Tibial nerve (tissue), 4 donors: ENCODE data around the gene NTNG1. TPM values are rescaled to one million over a fixed set of nuclear protein-coding genes. Genes with fewer than 3 reads are reported as not detected.

Source experiments
- DNase-seq, 2 donors: peaks; one replicate each; pipeline ENCODE4 v3.0.0-alpha.2; 2019; ENCODE audit warnings: low spot score in 2 of 2
- H3K27ac ChIP-seq, 4 donors: fragments of 200-600 bp; sonication (generic) in 3 of 4; one replicate each; pipeline ENCODE4 v1.5.1; 2017 to 2019; ENCODE audit warnings: mild to moderate bottlenecking in 1 of 4
- H3K27me3 ChIP-seq, 2 donors: fragments of 200-600 bp; sonication (generic) in 1 of 2; one replicate each; pipeline versions ENCODE4 v1.5.1 to v1.6.0; 2017 to 2019
- H3K36me3 ChIP-seq, 3 donors: fragments of 200-600 bp; sonication (generic); one replicate each; pipeline ENCODE4 v1.5.1; 2018 to 2019
- H3K4me1 ChIP-seq, 4 donors: fragments of 200-600 bp; sonication (generic) in 3 of 4; one replicate each; pipeline ENCODE4 v1.5.1; 2017 to 2019
- H3K4me3 ChIP-seq, 4 donors: fragments of 200-600 bp; sonication (generic) in 3 of 4; one replicate each; pipeline ENCODE4 v1.5.1; 2017 to 2019; ENCODE audit warnings: mild to moderate bottlenecking in 1 of 4, moderate library complexity in 1 of 4
- H3K9me3 ChIP-seq, 4 donors: fragments of 200-600 bp; sonication (generic) in 3 of 4; one replicate each; pipeline ENCODE4 v1.5.1; 2017 to 2019
- EP300 ChIP-seq, 2 donors: sonication (generic); formaldehyde crosslinking; IDR thresholded peaks; one replicate each; pipeline ENCODE4 v1.6.1; 2017; ENCODE audit warnings: antibody characterized with exemption in 2 of 2, mild to moderate bottlenecking in 1 of 2
- POLR2A ChIP-seq, 2 donors: fragments of 450-650 bp; IDR thresholded peaks; one replicate each; pipeline ENCODE4 v1.6.1; 2017; ENCODE audit warnings: antibody characterized with exemption in 2 of 2, mild to moderate bottlenecking in 2 of 2, moderate library complexity in 2 of 2
- WGBS, 2 donors: methylation state at CpG; one replicate each; pipeline ENCODE4 v1.1.5; 2018; 5-methylcytosine and 5-hydroxymethylcytosine counted together
- total RNA-seq, 4 donors: library from RNA; depleted of rRNA; stranded (reverse); fragments of >200 nt; gene quantifications; one replicate each; pipeline ENCODE4 v1.1.0, GENCODE V29; 2016
- TF ChIP-seq, protein P1 (sequence below), 5 experiments: fragments of 200-600 bp in 3 of 5; fragments of 450-650 bp in 2 of 5; sonication (generic) in 3 of 5; IDR thresholded peaks; one replicate each; pipeline ENCODE4 v1.5.1; 2016 to 2019; ENCODE audit warnings: antibody characterized with exemption in 5 of 5, mild to moderate bottlenecking in 3 of 5, moderate library complexity in 2 of 5

NTNG1 gene
- total RNA-seq, 4 donors from 2014 or later: 1.4 to 6.6 (median 3.9) TPM

DNA sequence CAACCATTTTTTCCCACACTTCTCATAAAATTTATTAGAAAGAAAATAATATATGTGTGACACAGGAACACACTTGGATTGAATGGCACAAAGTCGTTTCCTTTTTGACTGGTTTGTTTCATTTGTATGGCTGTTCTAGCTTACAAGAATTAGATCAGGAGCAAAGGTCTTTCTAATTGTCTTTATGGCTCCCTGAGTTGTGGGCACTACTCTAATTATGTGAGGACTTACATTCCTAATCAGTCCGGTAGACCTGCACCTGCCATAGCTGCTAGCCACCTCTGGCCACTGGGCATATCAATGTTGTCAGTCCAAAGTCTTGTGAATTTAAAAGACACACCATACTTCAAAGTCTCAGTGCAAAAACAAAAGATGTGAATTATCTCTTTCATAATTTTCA, 346.7 kb downstream of the NTNG1 start:
- Histone ChIP-seq H3K27me3 (no peaks in the 10 kb centered on the region), H3K4me3 (no peak overlapping the region), H3K36me3 (no peaks in the 10 kb centered on the region), H3K4me1 (no peaks in the 10 kb centered on the region), H3K27ac (no peak overlapping the region), H3K9me3 (no peaks in the 10 kb centered on the region)
- 58 to 75% methylated on average over 2 of the region's 2 CpGs for WGBS, 2 donors
- DNase-seq: no peak
- TF ChIP-seq POLR2A (IDR thresholded peaks at IDR 0.05) (no peak), EP300 (IDR thresholded peaks at IDR 0.05) (no peak)

DNA sequence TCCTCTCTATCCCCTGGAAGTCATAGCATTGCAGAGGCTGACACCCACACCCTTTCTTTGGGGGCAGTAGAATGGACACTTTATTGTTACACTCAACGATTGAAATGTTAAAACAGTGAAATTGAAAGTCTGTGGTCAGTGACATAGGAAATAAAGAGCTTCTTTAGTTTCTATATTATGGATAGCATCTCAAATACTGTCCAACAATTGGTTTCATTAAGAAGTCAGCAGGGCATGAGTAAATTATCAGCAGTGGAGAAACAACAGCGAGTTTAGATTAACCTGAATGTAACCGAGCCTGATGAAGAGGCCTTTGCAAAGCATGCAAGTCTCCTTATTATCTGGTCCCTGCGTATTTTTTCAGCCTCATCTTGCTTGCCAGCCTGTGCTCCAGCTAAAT, 350.7 kb downstream of the NTNG1 start:
- no peak overlapping the region for H3K4me3 ChIP-seq
- DNase-seq: no peak
- 65 to 78% methylated on average over 4 of the region's 4 CpGs for WGBS, 2 donors
- TF ChIP-seq, protein P1, sequence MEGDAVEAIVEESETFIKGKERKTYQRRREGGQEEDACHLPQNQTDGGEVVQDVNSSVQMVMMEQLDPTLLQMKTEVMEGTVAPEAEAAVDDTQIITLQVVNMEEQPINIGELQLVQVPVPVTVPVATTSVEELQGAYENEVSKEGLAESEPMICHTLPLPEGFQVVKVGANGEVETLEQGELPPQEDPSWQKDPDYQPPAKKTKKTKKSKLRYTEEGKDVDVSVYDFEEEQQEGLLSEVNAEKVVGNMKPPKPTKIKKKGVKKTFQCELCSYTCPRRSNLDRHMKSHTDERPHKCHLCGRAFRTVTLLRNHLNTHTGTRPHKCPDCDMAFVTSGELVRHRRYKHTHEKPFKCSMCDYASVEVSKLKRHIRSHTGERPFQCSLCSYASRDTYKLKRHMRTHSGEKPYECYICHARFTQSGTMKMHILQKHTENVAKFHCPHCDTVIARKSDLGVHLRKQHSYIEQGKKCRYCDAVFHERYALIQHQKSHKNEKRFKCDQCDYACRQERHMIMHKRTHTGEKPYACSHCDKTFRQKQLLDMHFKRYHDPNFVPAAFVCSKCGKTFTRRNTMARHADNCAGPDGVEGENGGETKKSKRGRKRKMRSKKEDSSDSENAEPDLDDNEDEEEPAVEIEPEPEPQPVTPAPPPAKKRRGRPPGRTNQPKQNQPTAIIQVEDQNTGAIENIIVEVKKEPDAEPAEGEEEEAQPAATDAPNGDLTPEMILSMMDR (IDR thresholded peaks at IDR 0.05): no peak
- TF ChIP-seq EP300 (IDR thresholded peaks at IDR 0.05): no peak
- TF ChIP-seq POLR2A (IDR thresholded peaks at IDR 0.05): no peak
- H3K27ac ChIP-seq: no peak overlapping the region
- no peaks in the 10 kb centered on the region for H3K27me3 ChIP-seq
- no peaks in the 10 kb centered on the region for H3K36me3 ChIP-seq
- no peaks in the 10 kb centered on the region for H3K4me1 ChIP-seq
- no peaks in the 10 kb centered on the region for H3K9me3 ChIP-seq

DNA sequence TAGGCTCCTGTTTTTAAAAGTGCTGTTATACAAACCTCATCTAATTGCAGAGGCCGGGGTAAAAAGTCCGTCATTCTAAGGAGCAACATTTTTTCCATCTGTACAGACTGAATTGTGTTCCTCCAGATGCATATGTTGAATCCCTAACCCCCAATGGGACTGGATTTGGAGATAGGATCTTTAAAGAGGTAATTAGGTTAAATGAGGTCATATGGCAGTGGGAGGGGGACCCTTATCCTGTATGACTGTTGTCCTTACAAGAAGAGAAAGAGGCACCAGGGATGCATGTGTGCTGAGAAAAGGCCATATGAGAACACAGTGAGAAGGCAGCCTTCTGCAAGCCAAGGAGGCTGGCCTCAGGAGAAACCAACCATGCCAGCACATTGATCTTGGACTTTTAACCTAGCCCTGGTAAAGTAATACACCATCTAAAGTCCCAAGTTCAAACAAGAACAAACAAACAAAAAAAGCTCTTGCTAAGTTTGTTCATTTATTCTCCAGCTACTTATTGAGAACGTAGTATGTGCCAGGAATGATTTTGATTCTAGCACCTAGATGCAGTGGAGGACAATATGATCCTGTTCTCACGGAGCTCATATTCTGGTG, 352.4 kb downstream of the NTNG1 start:
- no peaks in the 10 kb centered on the region for H3K9me3 ChIP-seq
- no peaks in the 10 kb centered on the region for H3K27me3 ChIP-seq
- H3K27ac ChIP-seq: no peak overlapping the region
- no peak overlapping the region for H3K4me3 ChIP-seq
- H3K36me3 ChIP-seq: no peaks in the 10 kb centered on the region
- H3K4me1 ChIP-seq: no peaks in the 10 kb centered on the region
- no peak for TF ChIP-seq EP300 (IDR thresholded peaks at IDR 0.05)
- no peak for TF ChIP-seq POLR2A (IDR thresholded peaks at IDR 0.05)
- TF ChIP-seq, protein P1 (IDR thresholded peaks at IDR 0.05): no peak
- no peak for DNase-seq
- 79 to 92% methylated on average over 4 of the region's 4 CpGs for WGBS, 2 donors

DNA sequence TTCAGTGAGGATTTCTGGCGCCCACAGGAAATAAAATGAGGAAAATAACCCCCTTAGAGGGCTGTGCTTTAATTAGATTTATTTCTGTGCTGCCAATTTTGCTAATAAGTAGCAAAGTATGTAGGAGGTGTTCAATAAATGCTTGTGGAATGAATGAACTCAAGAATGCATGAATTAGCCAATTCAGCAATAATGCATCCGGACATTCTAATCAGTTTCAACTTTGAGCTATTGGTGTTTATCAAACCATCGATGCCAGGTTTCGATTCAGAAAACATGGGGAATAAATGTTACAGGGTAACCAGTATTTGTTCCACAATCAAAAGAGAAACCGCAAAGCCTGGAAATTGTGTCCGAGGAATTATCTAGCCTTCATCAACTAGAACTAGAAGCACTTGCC, 353.2 kb downstream of the NTNG1 start:
- no peaks in the 10 kb centered on the region for H3K4me1 ChIP-seq
- no peak overlapping the region for H3K27ac ChIP-seq
- H3K36me3 ChIP-seq: no peaks in the 10 kb centered on the region
- H3K9me3 ChIP-seq: no peaks in the 10 kb centered on the region
- no peak for DNase-seq
- TF ChIP-seq EP300 (IDR thresholded peaks at IDR 0.05): no peak
- TF ChIP-seq POLR2A (IDR thresholded peaks at IDR 0.05): no peak
- TF ChIP-seq, protein P1 (IDR thresholded peaks at IDR 0.05): no peak
- WGBS, 2 donors: 91 to 92% methylated on average over 6 of the region's 6 CpGs
- H3K27me3 ChIP-seq: no peaks in the 10 kb centered on the region
- no peak overlapping the region for H3K4me3 ChIP-seq

DNA sequence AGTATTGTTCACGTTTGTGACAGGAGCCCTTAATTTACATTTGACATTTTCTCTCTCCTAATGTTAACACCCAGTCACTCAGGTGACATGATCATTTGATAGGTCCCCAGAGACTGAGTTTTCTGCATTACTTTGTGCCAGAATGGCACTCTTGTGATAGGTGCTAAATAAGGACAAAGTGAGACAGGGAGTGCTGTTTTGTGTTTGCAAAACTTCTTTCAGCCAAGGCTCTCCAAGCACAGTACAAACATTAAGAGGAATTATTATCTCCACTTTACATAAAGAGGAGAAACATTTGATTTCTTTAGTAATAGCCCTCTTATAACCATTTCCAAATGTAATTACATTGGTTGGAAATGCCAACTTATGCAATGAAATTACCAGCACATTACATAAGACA, 355.2 kb downstream of the NTNG1 start:
- Histone ChIP-seq H3K27me3 (no peaks in the 10 kb centered on the region), H3K27ac (no peak overlapping the region), H3K36me3 (no peaks in the 10 kb centered on the region), H3K4me1 (no peaks in the 10 kb centered on the region), H3K4me3 (no peak overlapping the region), H3K9me3 (no peaks in the 10 kb centered on the region)
- no peak for DNase-seq
- TF ChIP-seq EP300 (IDR thresholded peaks at IDR 0.05) (no peak), POLR2A (IDR thresholded peaks at IDR 0.05) (no peak)
- TF ChIP-seq, protein P1 (IDR thresholded peaks at IDR 0.05): no peak
- 40 to 48% methylated on average over 1 of the region's 1 CpG for WGBS, 2 donors
